ENCODE measurements around the gene MAST4. TPM values are rescaled to one million over a fixed set of nuclear protein-coding genes. Genes with fewer than 3 reads are reported as not detected.

MAST4 gene
- total and polyA plus RNA-seq, 2 of the 13 experiments (the other 11 are each of a cell fraction or from before 2014, with no cell fraction given): 3.4 to 3.7 TPM

DNA sequence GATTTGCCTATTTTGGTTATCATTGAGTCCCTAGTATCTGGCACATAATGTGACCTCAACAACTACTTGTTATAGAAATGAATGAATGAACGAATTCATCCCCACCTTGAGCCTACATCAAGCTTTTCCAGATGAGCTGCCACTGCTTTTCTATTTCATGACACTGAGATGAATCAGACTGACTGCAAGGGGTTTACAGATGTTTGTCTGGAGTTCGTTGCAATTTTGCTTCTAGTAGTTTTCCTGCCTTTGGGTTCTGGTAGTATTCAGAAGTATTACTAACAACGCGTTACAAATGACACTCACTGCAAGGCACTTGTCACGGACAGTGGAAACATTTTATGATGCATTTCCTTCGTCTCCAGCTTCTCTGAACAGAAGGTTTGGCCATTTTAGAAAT, 378.1 kb downstream of the MAST4 start:
- in situ Hi-C loops (cut with HindIII; ENCODE audit: extremely low pct_ligation_motif_present, low pct_unique_long_range_greater_than_20kb) (no loop called here), intact Hi-C loops (cut with micrococcal nuclease; ENCODE audit: unreplicated experiment) (no loop called here)
- no peak overlapping the region for H3K27ac ChIP-seq (ENCODE audit: extremely low read length, insufficient read depth, low read length)
- H3K9ac ChIP-seq (ENCODE audit: insufficient read depth, low read depth, low read length): no peak overlapping the region
- no peak overlapping the region for H3K4me3 ChIP-seq (replicated peaks in 1 of 3; ENCODE audit: insufficient read depth in 1 of 3, low read depth in 2 of 3, low read length in 3 of 3)
- no peak for TF ChIP-seq ZBTB42 (CRISPR knock-in tag; IDR thresholded peaks at IDR 0.05)
- no peak for TF ChIP-seq MEIS1 (CRISPR knock-in tag; IDR thresholded peaks at IDR 0.05; ENCODE audit: borderline replicate concordance)
- no peak for TF ChIP-seq ATF7-NPFF (CRISPR knock-in tag; IDR thresholded peaks at IDR 0.05; ENCODE audit: low read depth)
- no peak for TF ChIP-seq ZNF143 (CRISPR knock-in tag; IDR thresholded peaks at IDR 0.05)
- no peak for TF ChIP-seq ZSCAN31 (CRISPR knock-in tag; IDR thresholded peaks at IDR 0.05; ENCODE audit: low read depth)
- TF ChIP-seq ZBTB20 (CRISPR knock-in tag; IDR thresholded peaks at IDR 0.05; ENCODE audit: borderline replicate concordance, low read depth): no peak
- no peak for TF ChIP-seq ZNF460 (CRISPR knock-in tag; IDR thresholded peaks at IDR 0.05; ENCODE audit: borderline replicate concordance)
- TF ChIP-seq PRPF4 (IDR thresholded peaks at IDR 0.05; ENCODE audit: low read depth, low read length, poor library complexity, severe bottlenecking): no peak
- TF ChIP-seq, protein P1, sequence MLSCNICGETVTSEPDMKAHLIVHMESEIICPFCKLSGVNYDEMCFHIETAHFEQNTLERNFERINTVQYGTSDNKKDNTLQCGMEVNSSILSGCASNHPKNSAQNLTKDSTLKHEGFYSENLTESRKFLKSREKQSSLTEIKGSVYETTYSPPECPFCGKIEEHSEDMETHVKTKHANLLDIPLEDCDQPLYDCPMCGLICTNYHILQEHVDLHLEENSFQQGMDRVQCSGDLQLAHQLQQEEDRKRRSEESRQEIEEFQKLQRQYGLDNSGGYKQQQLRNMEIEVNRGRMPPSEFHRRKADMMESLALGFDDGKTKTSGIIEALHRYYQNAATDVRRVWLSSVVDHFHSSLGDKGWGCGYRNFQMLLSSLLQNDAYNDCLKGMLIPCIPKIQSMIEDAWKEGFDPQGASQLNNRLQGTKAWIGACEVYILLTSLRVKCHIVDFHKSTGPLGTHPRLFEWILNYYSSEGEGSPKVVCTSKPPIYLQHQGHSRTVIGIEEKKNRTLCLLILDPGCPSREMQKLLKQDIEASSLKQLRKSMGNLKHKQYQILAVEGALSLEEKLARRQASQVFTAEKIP (CRISPR knock-in tag; IDR thresholded peaks at IDR 0.05; ENCODE audit: borderline replicate concordance): no peak
- DNase-seq (ENCODE audit: low spot score) (no peak), FAIRE-seq (no peak), ATAC-seq (no peak)
- H4K20me1 ChIP-seq (ENCODE audit: insufficient read depth, low read length): no peaks in the 10 kb centered on the region
- no peaks in the 10 kb centered on the region for H3K9me3 ChIP-seq (ENCODE audit: low read length)
- POLR2A ChIA-PET: no interaction called here
- CTCF ChIA-PET (ENCODE audit: low intra/inter-chr PET ratio, low total read pairs): no interaction called here
- no peaks in the 10 kb centered on the region for H3K36me3 ChIP-seq (replicated peaks in 1 of 2; ENCODE audit: control insufficient read depth in 1 of 2, insufficient read depth in 2 of 2, low read length in 2 of 2)
- 29% methylated on average over 6 of the region's 6 CpGs for WGBS (ENCODE audit: low lambda C conversion rate)
- H3K27me3 ChIP-seq (ENCODE audit: control insufficient read depth in 1 of 2, insufficient read depth in 2 of 2, low read length in 2 of 2): 0 out of 5 replicates have a peak, but pooled peaks cover 0 to 7% of the 10 kb centered on the region in 2 experiments
- no peaks in the 10 kb centered on the region for H3K79me2 ChIP-seq (ENCODE audit: insufficient read depth, low read length)
- no TSS peak for BruUV-seq (replicated peaks)
- H3K4me2 ChIP-seq (ENCODE audit: low read depth, low read length): no peak overlapping the region
- no peaks in the 10 kb centered on the region for H3K4me1 ChIP-seq (ENCODE audit: insufficient read depth, low read length)
- H2AFZ ChIP-seq (ENCODE audit: low read length): no peak overlapping the region

All from HepG2 (cell line).